COLO829 (cell line): ENCODE measurements around the gene QSOX2.

ENCODE experiments used
- DNase-seq: peaks from one replicate; pipeline ENCODE4 v3.0.0; 2012; ENCODE audit warnings: low spot score

Gene QSOX2

DNA sequence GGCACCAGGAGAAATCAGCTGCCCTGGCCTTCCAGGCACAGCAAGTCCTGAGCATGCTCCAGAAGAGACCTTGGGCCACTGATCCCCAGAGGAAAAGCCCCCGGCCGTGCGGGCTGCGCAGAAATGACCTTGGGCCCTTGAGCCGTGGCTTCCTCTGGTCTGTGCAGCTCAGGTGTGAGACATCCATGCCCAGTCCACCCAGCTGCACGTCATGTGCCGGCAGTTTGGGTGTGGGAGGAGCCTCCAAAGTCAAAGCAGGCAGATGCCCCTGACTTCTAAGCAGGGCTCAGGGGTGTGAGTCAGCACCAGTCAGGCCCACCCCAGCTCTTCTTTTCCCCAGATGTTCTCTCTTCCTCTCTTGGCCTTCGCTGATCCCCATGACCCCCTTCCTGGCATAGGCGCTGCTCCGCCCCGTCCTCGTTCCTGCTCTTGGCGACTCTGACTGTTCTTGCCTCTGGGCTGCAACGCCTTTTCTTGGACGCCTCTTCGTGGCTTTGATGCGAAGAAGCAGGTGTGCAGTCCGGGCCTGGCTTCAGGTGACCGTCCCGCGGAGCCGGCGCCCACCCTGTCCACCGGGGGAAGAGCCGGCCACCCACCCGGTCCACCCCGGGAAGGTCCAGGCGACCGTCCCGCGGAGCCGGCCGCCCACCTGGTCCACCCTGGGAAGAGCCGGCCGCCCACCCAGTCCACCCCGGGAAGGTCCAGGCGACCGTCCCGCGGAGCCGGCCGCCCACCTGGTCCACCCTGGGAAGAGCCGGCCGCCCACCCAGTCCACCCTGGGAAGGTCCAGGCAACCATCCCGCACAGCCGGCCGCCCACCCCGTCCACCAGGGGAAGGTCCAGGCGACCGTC is 5.9 kb upstream of the QSOX2 start:
- DNase-seq: no peak

DNA sequence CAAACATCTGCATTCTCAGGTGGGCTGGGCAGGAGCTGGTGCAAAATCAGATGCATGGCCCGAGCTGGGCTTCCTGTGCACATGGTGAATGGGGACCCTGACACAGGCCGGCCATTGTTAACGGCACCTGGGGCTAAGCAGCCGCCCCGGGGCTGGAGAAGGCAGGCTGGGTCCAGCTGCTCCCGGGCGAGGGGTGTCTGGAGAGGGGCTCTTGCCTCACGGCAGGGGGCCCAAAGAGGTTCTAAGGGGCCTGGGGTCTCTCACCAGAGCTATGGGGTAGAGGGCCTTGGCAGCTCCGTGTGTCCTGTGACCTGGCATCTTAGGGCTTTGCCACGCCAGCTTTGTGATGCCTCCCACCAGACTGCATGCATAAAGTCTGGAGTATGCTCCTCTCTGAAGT is 5.1 kb upstream of the QSOX2 start:
- DNase-seq: no peak

DNA sequence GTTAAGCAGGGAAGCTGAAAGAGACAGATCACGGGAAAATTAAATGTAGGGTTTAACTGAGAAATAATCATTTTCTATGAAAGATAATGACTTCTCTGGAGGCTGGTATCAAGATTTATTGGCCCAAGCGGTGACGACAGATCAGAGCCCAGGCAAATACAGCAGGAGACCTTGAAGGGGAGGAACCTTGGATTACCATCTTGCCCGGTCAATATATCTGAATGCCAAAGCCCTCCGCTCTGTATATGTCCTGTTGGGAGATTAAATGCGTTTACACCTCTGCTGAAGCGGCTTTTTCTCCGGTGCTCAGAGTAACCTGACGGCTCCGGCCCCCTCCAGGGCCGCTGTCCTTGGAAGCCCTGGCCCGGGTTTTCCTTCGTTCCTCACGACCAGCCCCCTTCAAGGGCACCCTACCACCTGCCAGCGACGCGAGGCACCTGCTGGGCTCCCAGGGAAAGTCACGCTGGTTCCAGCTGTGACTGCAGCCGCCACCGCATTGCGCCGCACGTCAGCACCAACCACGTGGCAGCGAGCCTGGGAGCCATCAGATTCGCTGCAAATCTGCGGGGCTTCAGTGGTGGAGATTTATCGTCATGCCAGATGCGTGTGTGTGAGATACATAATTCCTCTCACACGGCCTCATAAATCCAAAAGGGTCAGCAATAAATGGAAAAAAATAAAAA is 4.4 kb upstream of the QSOX2 start:
- no peak for DNase-seq

DNA sequence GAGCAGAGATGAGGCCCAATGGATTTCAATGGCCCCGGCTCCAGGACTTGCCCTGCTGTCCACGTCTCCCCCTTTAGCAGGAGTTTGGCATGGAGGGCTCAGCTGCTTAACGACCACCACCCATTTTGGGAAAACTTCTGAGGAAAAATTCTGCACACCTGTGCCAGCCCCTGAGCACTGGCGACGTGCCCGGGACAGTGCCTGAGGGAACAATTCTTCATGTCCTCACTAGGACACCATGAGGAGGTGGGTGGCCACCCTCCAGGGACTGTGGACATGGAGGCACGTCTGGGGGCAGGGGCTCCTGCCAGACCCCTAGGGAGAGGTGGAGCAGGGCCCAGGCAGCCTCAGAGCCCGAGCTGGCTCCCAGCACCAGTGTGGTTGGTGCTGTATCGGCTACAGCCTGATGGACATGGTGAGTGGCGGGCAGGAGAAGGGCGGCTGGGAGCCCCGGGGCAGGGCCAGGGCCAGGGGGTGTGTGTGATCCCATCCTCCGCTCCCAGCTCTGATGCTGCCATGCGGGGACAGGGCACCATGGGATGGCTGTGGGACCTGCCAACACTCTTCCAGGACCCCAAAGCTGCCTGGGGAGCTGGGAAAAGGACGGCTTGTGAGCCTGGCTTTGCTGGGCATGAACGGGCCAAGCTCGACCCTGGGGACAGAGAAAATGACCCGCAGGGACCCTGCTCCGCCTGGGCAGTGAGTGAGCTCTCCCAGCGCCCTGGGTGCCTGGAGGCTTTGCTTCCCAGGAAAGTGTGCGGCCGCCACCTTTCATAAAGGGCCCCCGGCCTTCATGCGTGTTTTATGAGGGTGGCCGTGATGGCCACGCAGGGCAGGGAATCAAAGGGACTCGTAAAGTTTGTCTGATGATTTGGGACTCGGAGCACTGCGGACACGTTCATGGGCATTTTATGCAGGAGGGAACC is 3.6 kb upstream of the QSOX2 start:
- DNase-seq: no peak

DNA sequence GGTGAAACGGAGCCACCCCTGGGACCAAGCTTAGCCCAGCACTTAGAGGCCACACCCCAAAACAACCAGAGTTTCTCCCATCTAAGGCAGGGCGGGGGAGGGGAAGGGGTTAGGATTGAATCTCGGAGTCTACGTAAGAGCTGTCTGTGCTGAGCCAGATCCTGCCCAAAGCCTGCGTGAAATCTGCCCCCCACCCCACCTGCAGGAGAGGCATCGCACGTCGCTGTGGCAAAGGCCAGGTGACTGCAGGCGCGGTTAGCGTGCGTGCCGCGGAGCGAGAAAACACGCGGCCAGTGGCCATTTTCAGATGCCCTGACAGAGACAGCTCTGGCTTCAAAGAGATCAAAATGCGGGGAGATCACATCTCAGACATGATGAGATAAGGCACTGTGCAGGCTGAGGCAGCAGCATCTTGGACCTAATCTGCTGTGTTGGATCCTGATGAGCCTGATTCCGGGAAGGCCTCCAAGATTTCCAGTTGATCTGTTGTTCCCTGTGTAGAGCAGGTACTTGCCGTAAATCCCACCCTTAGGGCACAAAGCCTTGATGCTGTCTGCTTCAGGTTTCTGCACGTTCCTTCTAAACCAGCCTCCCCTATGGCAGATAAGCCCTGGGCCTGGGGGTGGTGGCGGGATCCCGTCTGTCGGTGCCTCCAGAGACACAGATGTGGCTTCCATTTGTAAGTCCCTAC is 2.5 kb upstream of the QSOX2 start:
- no peak for DNase-seq

DNA sequence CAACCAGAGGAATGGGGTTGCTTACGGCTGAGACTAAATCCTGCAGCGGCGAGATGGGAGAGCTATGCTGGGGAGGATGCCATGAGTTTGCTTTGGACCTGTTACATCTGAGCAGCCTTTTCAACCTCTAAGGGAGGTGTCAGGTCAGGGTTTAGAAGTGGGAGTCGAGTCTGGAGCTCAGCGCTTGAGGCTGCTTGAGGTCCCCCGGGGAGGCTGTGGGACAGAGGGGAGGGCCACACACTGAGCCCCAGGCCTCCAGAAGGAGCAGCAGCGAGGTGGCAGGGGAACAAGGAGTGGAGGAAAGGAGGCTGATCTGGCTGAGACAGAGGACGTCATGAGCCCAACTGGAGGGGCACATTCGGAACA is 1.9 kb upstream of the QSOX2 start:
- DNase-seq: no peak

DNA sequence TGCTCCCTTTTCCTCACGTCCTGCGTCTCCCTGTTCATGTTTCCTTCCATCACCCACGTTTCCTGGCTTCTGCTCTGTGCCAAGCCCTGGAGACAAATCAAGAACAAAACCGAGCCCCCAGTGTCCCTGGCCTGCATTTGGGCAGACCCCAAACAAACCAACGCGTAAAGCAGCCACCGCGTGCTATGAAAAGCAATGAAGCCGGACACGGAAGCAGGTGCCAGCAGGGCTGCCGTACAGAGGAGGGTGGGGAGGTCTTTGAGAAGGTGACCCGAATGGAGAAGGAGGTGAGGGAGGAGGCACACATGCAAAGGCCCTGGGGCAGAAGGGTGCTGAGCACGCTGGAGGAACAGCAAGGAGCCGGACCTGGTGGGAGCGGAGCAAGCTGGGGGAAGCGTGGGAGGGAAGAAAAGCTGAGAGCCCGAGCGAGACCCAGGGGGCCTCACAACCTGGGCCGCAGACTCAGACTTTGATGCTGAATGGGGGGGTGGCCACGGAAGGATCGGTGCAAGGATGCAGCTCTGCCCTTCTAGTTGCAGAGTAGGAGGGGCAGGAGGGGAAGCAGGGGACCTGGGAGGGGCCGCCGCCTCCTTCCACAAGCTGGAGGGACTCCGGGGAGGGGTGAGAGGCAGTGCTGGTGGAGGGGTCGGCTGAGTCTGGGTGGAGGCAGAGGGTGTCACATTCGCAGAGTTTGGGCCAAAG is 1.4 kb upstream of the QSOX2 start:
- DNase-seq: no peak

DNA sequence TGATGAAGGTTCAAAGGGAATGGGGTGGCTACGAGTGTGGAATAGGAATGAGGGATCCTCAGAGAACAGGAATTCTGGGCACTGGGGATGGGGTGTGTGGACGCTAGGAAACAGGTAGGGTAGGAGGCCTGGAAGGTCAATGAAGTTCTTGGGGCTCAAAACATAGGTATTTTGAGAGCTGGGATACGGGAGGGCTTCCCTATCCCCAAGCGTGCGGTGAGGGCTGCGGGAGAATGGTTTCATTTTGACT is 718 bp downstream of the QSOX2 start:
- no peak for DNase-seq

DNA sequence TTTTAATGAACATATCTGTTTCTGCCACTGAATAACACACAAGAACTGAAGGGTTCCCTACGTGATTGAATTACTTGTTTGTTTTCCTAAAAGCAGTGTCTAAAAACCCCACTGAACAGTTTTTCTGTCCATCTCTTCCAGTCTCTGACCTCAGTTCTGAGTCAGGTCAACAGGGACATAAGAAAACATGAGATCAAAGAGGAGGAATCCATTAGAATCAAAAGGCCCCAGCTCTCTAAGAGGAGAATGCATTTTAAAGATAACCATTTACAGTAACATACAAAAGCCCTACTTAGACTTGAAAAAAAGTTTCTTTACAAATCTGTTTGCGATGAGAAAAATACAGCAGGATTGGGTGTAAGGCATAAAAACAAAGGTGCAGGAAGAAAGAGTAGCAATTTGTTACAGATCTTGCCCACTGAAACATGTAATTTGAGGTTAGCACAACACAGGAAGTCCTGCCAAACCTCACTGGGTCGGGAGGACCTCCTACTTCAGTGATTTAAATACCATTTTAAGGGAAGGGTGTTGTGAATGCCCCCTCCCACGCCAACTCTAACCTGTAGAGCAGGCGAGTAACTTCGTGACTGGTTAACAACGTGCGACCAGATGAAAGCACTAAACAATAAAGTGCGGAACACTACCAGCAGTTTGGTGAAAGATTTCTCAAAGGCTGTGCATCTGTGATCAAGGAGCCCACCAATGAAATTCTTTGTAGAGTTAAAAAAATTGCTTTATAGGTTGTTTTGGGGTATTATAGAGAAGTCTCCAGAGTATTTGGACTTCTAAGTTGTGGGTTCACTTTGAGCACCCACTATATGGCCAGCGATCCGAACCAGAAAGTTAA is 1.3 kb downstream of the QSOX2 start:
- no peak for DNase-seq

DNA sequence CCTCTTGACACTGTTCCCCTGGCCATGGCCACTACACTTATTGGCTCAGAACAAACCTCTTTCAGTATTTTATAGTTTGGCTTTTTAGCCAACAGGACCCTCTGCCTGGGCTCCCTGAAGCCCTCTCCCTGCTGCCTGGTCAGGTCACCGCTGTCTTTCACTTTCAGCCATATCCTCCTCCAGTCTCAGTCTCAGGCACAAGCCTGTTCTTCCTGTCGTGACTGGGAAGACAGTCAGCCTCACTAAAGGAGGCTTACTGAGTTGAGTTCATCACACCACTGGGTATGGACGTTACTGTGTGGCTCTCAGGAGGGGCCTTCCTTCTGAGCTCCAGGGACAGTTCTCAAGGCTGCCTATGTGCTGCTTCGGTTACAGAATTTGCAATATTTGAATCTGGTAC is 2.0 kb downstream of the QSOX2 start:
- no peak for DNase-seq

DNA sequence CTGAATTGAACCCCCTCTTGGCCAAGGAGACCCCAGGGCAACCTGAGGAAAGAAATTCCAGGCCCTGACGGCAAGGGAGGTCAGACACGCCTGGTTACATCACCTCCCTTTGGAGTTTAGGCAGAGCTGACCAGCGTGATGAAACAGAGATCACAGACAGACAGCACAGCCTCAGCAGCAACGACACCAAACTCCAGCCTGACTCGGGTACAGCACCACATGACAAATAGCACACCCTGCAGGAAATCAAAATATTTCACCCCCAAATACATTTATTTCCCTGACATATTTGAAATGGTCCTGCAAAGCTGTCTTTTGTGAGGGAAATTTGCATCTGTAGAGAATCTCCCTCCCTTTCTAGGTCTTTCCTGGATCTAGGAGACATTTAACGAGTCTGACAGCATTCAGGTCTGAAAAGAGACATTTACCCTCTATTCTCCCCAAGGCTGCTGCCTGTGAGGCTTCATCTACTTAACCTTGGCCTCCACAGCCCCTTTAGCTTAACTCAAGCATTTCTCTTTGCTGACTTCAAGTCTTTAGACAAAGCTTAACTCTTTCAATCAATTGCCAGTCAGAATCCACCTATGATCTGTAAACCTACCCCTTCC is 2.6 kb downstream of the QSOX2 start:
- DNase-seq: no peak

DNA sequence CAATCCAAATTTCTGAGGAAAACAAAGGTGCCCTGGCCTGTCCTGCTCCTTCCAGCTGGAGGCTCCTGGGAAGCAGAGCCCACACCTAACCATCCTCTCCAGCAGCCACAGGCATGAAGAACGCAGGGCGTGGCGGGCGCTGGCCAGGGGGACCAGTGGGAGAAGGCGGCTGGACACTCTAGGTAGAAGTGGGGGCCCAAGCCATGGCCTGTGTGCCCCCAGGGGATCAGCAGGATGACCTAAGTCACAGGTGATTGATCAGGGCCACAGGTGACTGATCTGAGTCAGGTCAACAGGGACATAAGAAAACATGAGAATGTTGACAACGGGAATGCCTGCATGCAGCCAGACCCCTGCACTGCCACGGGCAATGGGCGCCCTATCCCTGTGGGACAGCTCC is 3.4 kb downstream of the QSOX2 start:
- DNase-seq: no peak

DNA sequence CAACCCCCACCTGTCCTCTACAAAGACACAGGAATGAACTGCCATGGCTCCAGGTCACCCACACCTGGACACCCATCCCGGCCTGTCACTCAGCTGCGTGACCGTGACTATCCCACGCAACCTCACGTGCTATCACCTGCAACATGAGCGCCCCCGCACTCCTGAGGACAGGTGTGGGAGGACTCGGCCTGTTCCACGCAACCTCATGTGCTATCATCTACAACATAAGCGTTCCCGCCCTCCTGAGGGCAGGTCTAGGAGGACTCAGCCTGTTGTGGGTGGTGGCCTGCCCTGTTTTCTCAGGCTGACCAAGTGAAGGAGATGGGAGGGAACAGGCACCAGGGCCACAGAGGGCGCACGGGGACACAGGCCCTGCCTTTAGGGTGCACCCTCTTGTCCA is 4.1 kb downstream of the QSOX2 start:
- no peak for DNase-seq

DNA sequence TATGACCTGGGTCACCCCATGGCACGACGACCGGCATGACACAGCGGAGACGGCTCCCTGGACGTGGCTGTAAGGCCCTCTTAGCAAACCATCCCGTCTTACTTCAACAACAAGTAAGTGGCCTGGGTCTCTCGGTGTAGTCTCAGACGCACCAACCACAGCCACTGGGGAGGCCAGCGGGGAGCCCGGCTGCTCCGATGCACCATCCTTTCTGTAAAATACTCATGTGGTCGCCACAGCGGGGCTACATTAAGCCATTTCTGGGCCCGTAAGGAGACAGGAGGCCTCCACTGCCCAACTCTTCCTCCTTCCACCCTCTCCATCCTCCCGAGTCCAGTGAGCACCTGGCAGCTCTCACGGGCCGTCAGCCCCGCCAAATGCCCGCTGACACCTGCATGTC is 4.7 kb downstream of the QSOX2 start:
- DNase-seq: no peak

DNA sequence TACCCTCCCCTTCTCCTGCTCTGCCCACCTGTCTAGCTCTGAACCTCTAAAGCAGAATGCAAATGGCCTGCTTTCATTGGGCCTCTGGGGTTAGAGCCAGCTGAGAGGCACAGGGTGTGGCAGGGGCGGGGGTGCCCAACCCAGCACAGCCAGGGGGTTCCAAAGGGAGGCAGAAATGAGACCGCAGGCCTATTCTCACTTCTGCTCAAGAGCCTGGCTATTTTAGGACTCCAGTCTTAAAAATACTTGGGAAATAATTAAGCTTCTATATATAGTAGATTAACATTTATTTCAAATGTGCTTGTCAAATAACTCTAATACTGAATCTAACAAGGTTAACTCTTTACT is 5.7 kb downstream of the QSOX2 start:
- DNase-seq: no peak

DNA sequence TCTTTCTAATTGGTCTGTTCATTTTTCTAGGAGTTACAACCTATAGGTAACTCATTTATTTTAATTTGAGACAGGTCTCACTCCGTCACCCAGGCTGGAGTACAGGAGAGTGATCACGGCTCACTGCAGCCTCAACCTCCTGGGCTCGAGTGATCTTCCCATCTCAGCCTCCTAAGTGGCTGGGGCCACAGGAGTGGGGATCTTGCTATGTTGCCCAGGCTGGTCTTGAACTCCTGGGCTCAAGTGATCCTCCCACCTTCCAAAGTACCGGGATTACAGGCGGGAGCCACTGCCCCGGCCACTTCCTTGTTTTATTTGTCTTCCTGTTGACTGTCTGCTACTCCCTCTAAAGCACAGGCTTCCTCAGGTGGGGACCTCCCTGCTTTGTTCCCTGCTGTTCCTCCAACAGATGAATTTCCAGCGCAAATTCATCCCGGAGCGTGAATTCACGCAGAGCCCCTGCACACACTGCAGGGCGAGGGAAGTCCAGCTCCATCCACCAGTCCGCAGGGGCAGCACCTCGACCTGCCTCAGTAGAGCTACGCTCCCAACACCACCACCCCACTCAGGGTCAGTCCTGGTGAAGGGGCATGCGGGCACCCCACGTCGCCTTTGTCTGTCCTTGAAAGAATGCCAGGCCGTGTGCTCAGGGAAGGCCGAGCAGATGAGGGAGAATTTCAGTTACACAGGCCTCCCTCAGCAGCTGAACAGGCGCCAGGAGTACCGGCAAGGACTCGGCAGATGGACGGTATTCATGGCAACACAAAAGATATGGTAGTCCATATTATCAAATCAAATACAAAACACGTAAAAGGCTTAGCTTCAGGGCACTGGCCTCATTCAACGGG is 6.3 kb downstream of the QSOX2 start:
- no peak for DNase-seq

DNA sequence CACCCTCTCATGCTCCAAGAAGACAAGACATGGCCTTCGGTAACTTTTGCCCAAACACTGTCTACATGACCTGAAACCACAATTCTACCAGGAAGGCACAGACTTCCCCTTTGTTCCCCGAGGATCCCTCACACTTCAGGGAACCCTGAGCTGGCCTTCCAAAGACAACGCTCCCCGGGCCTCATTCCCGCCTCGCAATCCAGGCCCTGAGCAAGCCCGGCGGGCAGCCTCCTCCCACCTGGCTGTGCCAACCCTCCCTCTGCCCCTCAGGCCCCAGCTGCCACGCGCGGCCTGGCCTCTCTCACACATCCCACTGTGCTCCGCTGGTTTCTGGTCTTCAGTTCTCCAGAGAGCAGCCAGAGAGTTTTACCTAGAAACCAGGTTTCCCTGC is 7.3 kb downstream of the QSOX2 start:
- DNase-seq: no peak

DNA sequence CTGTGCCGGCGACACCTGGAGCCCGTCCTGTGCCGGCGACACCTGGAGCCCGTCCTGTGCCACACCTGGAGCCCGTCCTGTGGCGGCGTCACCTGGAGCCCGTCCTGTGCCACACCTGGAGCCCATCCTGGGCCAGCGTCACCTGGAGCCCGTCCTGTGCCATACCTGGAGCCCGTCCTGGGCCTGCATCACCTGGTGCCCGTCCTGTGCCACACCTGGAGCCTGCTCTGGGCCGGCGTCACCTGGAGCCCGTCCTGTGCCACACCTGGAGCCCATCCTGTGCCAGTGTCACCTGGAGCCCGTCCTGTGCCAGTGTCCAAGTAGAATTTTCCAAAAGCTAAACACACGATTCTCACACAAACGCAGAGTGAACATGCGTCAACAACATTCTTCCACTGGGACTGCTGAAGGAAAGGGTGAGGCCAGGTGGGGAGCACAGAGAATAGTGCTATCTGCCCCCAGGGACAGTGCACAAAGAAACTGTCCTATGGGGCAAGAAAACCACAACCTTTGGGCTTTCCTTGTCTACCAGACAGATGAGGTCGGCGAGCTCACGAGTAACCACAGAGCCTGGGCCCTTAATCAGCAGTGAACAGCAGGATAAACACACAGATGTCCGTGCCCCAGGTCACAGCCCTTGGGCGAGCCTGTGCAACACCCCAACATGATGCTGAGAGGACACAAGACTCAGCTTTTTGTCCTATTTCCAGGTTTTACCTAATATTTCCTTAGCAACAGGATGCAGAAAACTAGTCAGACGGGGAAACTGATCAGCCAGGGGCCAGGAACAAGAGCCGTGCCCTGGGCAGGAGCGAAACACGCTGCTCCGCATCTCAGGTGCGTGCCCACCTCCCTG is 7.9 kb downstream of the QSOX2 start:
- no peak for DNase-seq
